Naive B cell (primary cell): ENCODE measurements around the gene WDR18. TPM values are rescaled to one million over a fixed set of nuclear protein-coding genes. Genes with fewer than 3 reads are reported as not detected.

Experiments used
- ATAC-seq, 2 donors: fragments of 150-1000 bp; cut with Tn5 transposase; 2 replicates each; pipeline ENCODE4 v1.10.0; 2021; ENCODE audit warnings: low read depth in 2 of 2, mild to moderate bottlenecking in 2 of 2, moderate library complexity in 2 of 2
- DNase-seq: peaks from one replicate; pipeline ENCODE4 v3.0.0; 2022
- H3K27ac Mint-ChIP-seq, 6 donors: one replicate each; pipeline ENCODE4 v1.8.0; 2020 to 2022; ENCODE audit warnings: mild to moderate bottlenecking in 6 of 6, mixed read lengths in 6 of 6, moderate library complexity in 5 of 6, inconsistent platforms in 2 of 6
- H3K27me3 Mint-ChIP-seq, 3 donors: one replicate each; pipeline ENCODE4 v1.8.0; 2021 to 2022; ENCODE audit warnings: mixed read lengths in 3 of 3, mild to moderate bottlenecking in 1 of 3
- H3K36me3 Mint-ChIP-seq, 2 donors: one replicate each; pipeline ENCODE4 v1.8.0; 2020 to 2022; ENCODE audit warnings: mixed read lengths in 2 of 2, inconsistent platforms in 1 of 2, mild to moderate bottlenecking in 1 of 2
- H3K4me1 Mint-ChIP-seq, 3 donors: one replicate each; pipeline ENCODE4 v1.8.0; 2020 to 2022; ENCODE audit warnings: mixed read lengths in 3 of 3, inconsistent platforms in 1 of 3, mild to moderate bottlenecking in 1 of 3, moderate library complexity in 1 of 3
- H3K4me3 Mint-ChIP-seq, 8 donors: one replicate each; pipeline ENCODE4 v1.8.0; 2020 to 2022; ENCODE audit warnings: mild to moderate bottlenecking in 8 of 8, mixed read lengths in 8 of 8, moderate library complexity in 8 of 8, inconsistent platforms in 2 of 8
- H3K9me3 Mint-ChIP-seq, 7 donors: one replicate each; pipeline ENCODE4 v1.8.0; 2020 to 2022; ENCODE audit warnings: mixed read lengths in 7 of 7, mild to moderate bottlenecking in 5 of 7, inconsistent platforms in 2 of 7, moderate library complexity in 1 of 7
- polyA plus RNA-seq, 6 donors: library from polyadenylated mRNA; unstranded; fragments of 300-500 nt; fragmentation: Illumina TruSeq; gene quantifications; one replicate each; pipeline ENCODE4 v1.2.3, GENCODE V29; 2021; ENCODE audit warnings: low read depth in 6 of 6

The WDR18 gene
- polyA plus RNA-seq, 6 donors from 2014 or later, result 39.9 to 64.1 (median 52.5) TPM

DNA sequence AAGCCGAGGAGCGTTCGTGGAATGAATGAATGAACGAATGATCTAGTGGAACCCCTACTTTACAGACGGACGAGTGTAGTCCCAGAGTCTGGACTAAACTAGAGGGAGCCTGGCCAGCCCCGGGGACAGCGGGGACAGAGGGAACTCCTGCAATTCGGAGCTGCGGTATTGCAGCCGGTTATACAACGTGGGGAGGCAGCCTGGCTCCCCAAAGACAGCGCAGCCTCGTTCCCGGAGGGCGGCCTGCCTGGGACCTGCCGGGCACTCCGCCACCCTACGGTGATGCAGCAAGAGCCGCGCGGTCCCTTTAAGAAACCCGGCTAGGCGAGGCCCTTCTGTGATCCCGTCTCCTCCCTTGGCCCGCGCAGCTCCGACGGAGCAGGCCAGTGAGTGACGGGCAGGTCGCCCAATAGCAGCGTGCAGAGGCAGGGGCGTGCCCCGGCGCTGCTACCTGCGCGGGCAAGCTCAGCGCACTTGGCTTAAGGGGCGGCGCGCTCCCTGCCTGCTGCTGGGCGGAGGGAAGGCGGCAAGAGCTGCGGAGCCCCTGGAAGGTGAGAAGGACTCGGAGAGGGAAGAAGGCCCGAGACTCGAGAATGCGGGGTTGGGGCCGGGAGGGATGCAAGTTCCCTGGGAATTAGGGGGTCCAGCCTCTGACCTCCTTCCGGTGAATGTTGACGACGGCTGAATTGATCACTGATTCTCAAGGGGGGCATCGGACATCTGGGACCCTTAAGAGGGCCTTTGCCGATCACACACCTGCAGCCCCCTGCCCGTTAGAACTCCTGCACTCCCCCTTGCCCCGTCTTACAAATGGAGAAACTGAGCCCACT is 55.7 kb downstream of the WDR18 start, which contains the start of gene ABCA7:
ABCA7 (plus strand) TSS at position 462 of the 830 bp plus-strand sequence. CDS start 1,255 bp downstream, outside the sequence.
- ATAC-seq (peak; percentile 81 to 82), DNase-seq (peak; percentile 99)
- Mint-ChIP-seq H3K27ac (peak within 1 kb of the TSS; percentile 96 to 99 (median 97)), H3K4me1 (peaks cover 39 to 74% (median 66%) of the 10 kb centered on the region in 3 donors), H3K36me3 (peaks cover 0 to 18% of the 10 kb centered on the region in 2 donors), H3K4me3 (peak within 1 kb of the TSS; percentile 93 to 100 (median 98)), H3K27me3 (no peaks in the 10 kb centered on the region), H3K9me3 (peaks cover 0 to 2% (median 0%) of the 10 kb centered on the region in 7 donors)

DNA sequence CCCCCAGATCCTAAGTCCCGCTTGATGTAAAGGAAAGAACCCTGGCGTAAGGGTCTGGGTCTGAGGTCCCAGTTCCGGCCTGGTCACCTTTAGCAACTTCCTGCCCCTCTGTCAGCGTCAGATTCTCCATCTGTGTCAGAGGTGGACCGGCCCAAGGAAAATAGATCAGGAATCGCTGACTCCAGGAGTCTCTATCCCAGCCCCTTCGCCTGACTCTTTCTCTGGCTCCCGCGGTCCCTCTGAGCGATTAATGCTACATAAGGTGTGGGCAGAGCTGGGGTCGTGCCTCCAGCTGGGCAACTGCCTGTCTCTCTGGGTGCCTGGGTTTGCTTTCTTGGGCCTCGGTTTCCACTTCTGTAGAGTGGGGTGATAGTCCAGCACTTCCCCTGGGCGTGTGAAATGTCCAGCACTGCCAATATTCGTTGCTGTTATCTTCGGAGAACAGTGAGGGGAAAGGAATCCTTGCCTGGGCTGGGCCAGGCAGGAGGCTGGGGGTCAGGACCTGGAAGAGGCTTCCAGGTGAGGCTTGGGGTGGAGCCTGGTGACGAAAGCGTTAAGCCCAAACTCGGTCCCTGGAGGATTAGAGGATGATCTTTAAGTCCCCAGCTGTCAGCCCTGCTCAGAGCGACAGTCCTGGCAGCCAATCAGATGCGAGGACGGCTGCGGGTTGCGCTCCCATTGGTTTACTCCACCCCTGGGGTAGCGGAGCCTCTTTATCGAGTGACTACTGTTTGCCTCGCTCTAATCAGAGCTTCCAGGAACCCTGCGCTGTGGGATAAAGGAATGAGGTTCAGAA is 56.5 kb downstream of the WDR18 start:
- Mint-ChIP-seq H3K36me3 (peaks cover 0 to 18% of the 10 kb centered on the region in 2 donors), H3K9me3 (peaks cover 0 to 2% (median 0%) of the 10 kb centered on the region in 7 donors)

DNA sequence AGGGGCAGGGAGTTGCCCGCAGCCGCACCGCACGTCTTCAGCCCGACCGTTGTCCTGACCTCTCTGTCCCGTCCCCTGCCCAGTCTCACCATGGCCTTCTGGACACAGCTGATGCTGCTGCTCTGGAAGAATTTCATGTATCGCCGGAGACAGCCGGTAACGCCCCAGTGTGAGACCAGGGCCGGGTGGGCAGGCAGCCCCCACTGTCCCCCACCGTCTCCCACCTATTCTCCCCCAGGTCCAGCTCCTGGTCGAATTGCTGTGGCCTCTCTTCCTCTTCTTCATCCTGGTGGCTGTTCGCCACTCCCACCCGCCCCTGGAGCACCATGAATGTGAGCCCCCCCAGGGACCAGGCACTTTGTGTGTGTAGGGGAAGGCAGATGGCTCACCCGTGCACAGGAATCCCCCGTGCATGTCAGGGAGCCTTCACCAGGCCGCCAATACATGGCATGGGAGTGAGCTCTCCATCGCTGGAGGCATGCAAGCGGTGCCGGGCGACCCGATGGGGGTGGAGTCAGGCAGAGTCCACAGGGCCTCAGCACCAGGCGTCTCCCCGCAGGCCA is 57.2 kb downstream of the WDR18 start:
- no peak for DNase-seq
- peak overlapping the region; percentile 93 to 100 (median 98) for H3K4me3 Mint-ChIP-seq
- H3K4me1 Mint-ChIP-seq, result peaks cover 31 to 61% (median 52%) of the 10 kb centered on the region in 3 donors
- peaks cover 0 to 16% of the 10 kb centered on the region in 2 donors for H3K36me3 Mint-ChIP-seq
- H3K27me3 Mint-ChIP-seq, result no peaks in the 10 kb centered on the region
- peak overlapping the region in 4 of 6 donors; percentile 96 to 99 (median 97) for H3K27ac Mint-ChIP-seq
- ATAC-seq, result no peak
- peaks cover 0 to 2% (median 0%) of the 10 kb centered on the region in 7 donors for H3K9me3 Mint-ChIP-seq

More for the DNA sequence above, 56.5 kb downstream of the WDR18 start:
- Mint-ChIP-seq H3K27ac (peak overlapping the region; percentile 44 to 99 (median 96)), H3K27me3 (no peaks in the 10 kb centered on the region), H3K4me3 (peak overlapping the region; percentile 93 to 100 (median 98)), H3K4me1 (peaks cover 38 to 67% (median 59%) of the 10 kb centered on the region in 3 donors)
- DNase-seq, result peak; percentile 84
- peak; percentile 47 to 48 for ATAC-seq

DNA sequence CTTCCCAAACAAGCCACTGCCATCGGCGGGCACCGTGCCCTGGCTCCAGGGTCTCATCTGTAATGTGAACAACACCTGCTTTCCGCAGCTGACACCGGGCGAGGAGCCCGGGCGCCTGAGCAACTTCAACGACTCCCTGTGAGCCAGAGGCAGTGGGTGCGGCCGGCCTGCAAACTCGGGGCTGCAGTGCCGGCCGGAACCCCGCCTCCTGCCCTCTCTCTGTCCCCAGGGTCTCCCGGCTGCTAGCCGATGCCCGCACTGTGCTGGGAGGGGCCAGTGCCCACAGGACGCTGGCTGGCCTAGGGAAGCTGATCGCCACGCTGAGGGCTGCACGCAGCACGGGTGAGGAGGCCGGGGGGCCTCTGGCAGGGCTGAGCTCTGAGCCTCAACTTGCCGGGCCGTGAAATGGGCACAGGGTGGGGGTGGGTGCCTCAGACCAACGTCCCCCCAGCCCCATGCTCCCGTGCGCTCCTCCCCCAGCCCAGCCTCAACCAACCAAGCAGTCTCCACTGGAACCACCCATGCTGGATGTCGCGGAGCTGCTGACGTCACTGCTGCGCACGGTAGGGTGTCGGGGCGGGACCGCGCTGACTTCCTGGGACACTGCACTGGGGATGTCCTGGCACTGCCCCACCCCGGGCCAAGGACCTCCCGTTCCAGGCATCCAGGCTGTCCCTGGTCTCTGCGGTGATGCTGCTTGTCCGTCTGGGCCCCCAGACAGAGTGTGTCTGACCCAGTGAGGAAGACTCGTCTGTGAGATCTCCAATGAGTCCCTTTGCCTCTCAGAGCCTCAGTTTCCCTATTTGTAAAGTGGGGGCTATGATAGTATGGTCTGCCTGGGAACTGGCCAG is 57.9 kb downstream of the WDR18 start:
- DNase-seq (no peak), ATAC-seq (no peak)
- peaks cover 0 to 2% (median 0%) of the 10 kb centered on the region in 7 donors for H3K9me3 Mint-ChIP-seq
- H3K27ac Mint-ChIP-seq, result peak overlapping the region in 1 of 6 donors; percentile 77
- peak overlapping the region in 6 of 8 donors; percentile 35 to 99 (median 96) for H3K4me3 Mint-ChIP-seq
- peaks cover 0 to 11% of the 10 kb centered on the region in 2 donors for H3K36me3 Mint-ChIP-seq
- no peaks in the 10 kb centered on the region for H3K27me3 Mint-ChIP-seq
- H3K4me1 Mint-ChIP-seq, result peaks cover 27 to 53% (median 46%) of the 10 kb centered on the region in 3 donors

- Mint-ChIP-seq H3K4me3 (peak overlapping the region in 4 of 8 donors; percentile 23 to 93 (median 48)), H3K9me3 (peaks cover 0 to 2% (median 0%) of the 10 kb centered on the region in 7 donors), H3K4me1 (peaks cover 20 to 45% (median 38%) of the 10 kb centered on the region in 3 donors), H3K36me3 (peaks cover 0 to 2% of the 10 kb centered on the region in 2 donors), H3K27ac (no peak overlapping the region), H3K27me3 (no peaks in the 10 kb centered on the region)
- ATAC-seq (no peak), DNase-seq (no peak)
Measured at GRCh38 chr19:1042689-1043511, 58.8 kb downstream of the WDR18 start.

Other genes starting within 250 kb of the WDR18 start
- gene MISP, start 233.2 kb upstream of the WDR18 start, polyA plus RNA-seq, result not detected
- 100 to 1,000 TPM in 5 of 6 donors, 10 to 100 TPM in 1; 70.5 to 209 (median 124) TPM for gene PTBP1, start 186.9 kb upstream of the WDR18 start, polyA plus RNA-seq
- not detected for gene PLPPR3, start 162.4 kb upstream of the WDR18 start, polyA plus RNA-seq
- gene AZU1, start 156.5 kb upstream of the WDR18 start, polyA plus RNA-seq, result not detected
- gene PRTN3, start 143.3 kb upstream of the WDR18 start, polyA plus RNA-seq, result not detected
- not detected for gene ELANE, start 132.0 kb upstream of the WDR18 start, polyA plus RNA-seq
- 1 to 10 TPM in 5 of 6 donors, not detected in 1; 1.2 to 3.2 (median 1.8) TPM for gene CFD, start 124.7 kb upstream of the WDR18 start, polyA plus RNA-seq
- gene MED16, start 91.2 kb upstream of the WDR18 start, polyA plus RNA-seq, result 10 to 100 TPM; 34.0 to 89.4 (median 51.1) TPM
- not detected for gene RNU6-9, start 90.9 kb upstream of the WDR18 start, polyA plus RNA-seq
- gene R3HDM4, start 71.1 kb upstream of the WDR18 start, polyA plus RNA-seq, result 100 to 1,000 TPM; 162 to 209 (median 175) TPM
- gene KISS1R, start 67.0 kb upstream of the WDR18 start, polyA plus RNA-seq, result under 1 TPM in 4 of 6 donors, not detected in 2; 0.17 to 0.42 (median 0.33) TPM
- 1 to 10 TPM in 1 of 6 donors, under 1 TPM in 5; 0.13 to 1.1 (median 0.59) TPM for gene ARID3A, start 58.3 kb upstream of the WDR18 start, polyA plus RNA-seq
- gene GRIN3B, start 16.1 kb downstream of the WDR18 start, polyA plus RNA-seq, result not detected
- 10 to 100 TPM; 37.2 to 75.5 (median 49.5) TPM for gene TMEM259, start 36.8 kb downstream of the WDR18 start, polyA plus RNA-seq
- gene RNU6-2, start 37.2 kb downstream of the WDR18 start, polyA plus RNA-seq, result not detected
- 100 to 1,000 TPM; 408 to 648 (median 492) TPM for gene CNN2, start 42.3 kb downstream of the WDR18 start, polyA plus RNA-seq
- 10 to 100 TPM in 4 of 6 donors, 1 to 10 TPM in 2; 9.4 to 22.5 (median 11.1) TPM for gene ABCA7, start 55.8 kb downstream of the WDR18 start, polyA plus RNA-seq
- 100 to 1,000 TPM; 181 to 432 (median 210) TPM for gene ARHGAP45, start 82.8 kb downstream of the WDR18 start, polyA plus RNA-seq
- gene POLR2E, start 111.0 kb downstream of the WDR18 start, polyA plus RNA-seq, result 100 to 1,000 TPM; 134 to 205 (median 174) TPM
- gene GPX4, start 119.6 kb downstream of the WDR18 start, polyA plus RNA-seq, result 100 to 1,000 TPM; 235 to 356 (median 314) TPM
- 1 to 10 TPM in 4 of 6 donors, under 1 TPM in 2; 0.78 to 2.3 (median 1.3) TPM for gene SBNO2, start 189.9 kb downstream of the WDR18 start, polyA plus RNA-seq
- gene STK11, start 221.4 kb downstream of the WDR18 start, polyA plus RNA-seq, result 10 to 100 TPM; 11.5 to 28.1 (median 15.7) TPM